ENCODE results near the gene CYS1. TPM values are rescaled to one million over a fixed set of nuclear protein-coding genes. Genes with fewer than 3 reads are reported as not detected.
"Not testable (repeated sequence)": the region's sequence is repeated elsewhere in the genome, so short reads cannot be mapped to it uniquely, and the experiment has no call there.

Gene CYS1
- total RNA-seq, 1 donor from 2014 or later, result 3.2 TPM

- ATAC-seq (no peak), DNase-seq (ENCODE audit: missing footprints) (peak; percentile 81)
- intact Hi-C loops (cut with DNase I), result loop anchor here (5.0 to 10.0 kb wide), 3 partner anchors 48 to 485 kb away; partner anchors contain the start of gene ADAM17
These were observed 40.4 kb downstream of the CYS1 start for GRCh38 chr2:10039658-10040410.

GRCh38 chr2:10038716-10039115 is 41.5 kb downstream of the CYS1 start:
- DNase-seq (ENCODE audit: missing footprints) (peak; percentile 18), ATAC-seq (no peak)
- intact Hi-C loops (cut with DNase I), result loop anchor here (5.0 kb wide), 1 partner anchor 46 kb away; no protein-coding TSS in a partner anchor

- intact Hi-C loops (cut with DNase I), result loop anchor here (5.0 kb wide), 1 partner anchor 46 kb away; no protein-coding TSS in a partner anchor
- ATAC-seq (no peak), DNase-seq (ENCODE audit: missing footprints) (peak; percentile 54)
These were observed 42.1 kb downstream of the CYS1 start for GRCh38 chr2:10038123-10038522.

GRCh38 chr2:10036095-10036884 is 43.9 kb downstream of the CYS1 start:
- DNase-seq (ENCODE audit: missing footprints) (peak; percentile 81), ATAC-seq (peak; percentile 73)
- intact Hi-C loops (cut with DNase I), result loop anchor here (5.0 kb wide), 1 partner anchor 44 kb away; no protein-coding TSS in a partner anchor

DNA sequence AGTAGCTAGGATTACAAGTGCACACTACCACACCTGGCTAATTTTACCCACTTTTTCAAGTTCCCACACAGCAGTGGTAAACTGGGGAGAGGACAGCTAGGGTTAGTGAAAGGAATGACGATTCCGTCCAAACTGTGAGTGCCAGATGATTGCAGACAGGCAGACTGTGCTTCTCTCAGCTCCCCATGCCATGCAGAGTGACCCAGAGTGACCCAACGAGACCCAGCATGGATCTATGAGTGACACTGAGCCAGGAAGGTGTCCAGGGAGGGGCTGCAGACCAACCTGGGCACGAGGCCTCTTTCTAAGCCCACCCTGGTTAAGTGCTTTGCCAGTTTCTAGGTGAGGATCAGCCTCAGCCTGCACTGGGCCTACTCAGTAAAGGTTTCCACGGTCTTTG is 44.6 kb downstream of the CYS1 start:
- DNase-seq (ENCODE audit: missing footprints), result peak; percentile 35
- peak; percentile 78 for ATAC-seq
- intact Hi-C loops (cut with DNase I), result loop anchor here (5.0 kb wide), 1 partner anchor 43 kb away; no protein-coding TSS in a partner anchor

GRCh38 chr2:10035053-10035422 is 45.2 kb downstream of the CYS1 start:
- intact Hi-C loops (cut with DNase I), result loop anchor here (5.0 kb wide), 1 partner anchor 43 kb away; no protein-coding TSS in a partner anchor
- ATAC-seq (no peak), DNase-seq (ENCODE audit: missing footprints) (peak; percentile 57)

GRCh38 chr2:10034333-10035052 is 45.7 kb downstream of the CYS1 start:
- DNase-seq (ENCODE audit: missing footprints) (no peak), ATAC-seq (no peak)
- intact Hi-C loops (cut with DNase I), result loop anchor here (5.0 kb wide), 1 partner anchor 42 kb away; no protein-coding TSS in a partner anchor

DNA sequence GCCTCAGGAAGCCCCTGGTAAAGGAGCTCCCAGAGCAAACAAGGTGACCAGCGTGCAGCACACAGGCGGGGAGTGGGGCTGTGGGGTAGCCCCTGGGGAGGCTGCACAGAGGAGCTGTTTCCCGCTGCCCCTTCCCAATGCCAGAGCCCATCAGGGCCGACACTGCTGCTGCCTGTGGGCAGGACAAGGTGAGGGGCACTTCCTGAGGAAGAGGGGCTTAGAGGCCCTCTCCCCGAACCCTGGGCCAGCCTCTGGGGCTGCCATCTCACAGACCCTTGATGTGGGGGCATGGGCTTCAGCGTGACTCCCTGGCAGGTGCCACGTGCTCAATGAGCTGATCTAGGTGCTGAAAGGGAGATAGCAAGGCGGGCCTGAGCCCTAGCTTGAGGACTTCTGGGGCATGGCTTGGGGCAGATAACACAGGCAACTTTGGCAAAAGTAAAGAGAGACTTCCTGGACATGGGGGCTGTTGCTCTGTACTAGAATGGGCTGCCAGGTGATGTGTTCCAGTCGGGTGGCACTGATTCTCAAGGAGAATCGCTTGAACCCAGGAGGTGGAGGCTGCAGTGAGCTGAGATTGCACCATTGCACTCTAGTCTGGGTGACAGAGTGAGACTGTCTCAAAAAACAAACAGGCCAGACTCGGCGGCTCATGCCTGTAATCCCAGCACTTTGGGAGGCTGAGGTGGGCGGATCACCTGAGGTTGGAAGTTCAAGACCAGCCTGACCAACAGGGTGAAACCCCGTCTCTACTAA is 46.8 kb downstream of the CYS1 start:
- intact Hi-C loops (cut with DNase I), result no loop called here
- DNase-seq (ENCODE audit: missing footprints) (peak; percentile 64), ATAC-seq (peak; percentile 1)

DNA sequence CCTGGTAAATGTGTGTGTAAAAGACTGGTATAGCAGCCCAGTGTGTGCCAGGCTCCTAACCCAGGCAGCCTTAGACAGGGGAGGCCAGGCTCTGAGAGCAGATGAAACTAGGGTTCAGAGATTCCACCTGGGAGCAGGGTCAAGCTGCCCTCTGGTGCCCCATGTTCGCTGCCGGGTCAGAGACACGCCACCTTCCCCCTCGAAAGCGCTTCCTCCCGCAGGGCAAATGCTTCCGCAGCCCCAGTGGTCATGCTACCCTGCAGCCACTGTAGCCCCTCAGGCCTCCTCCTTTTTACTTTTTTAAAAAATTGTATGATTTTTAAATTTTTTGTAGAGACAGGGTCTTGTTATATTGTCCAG is 47.5 kb downstream of the CYS1 start:
- intact Hi-C loops (cut with DNase I), result no loop called here
- DNase-seq (ENCODE audit: missing footprints) (no peak), ATAC-seq (no peak)

- intact Hi-C loops (cut with DNase I), result no loop called here
- ATAC-seq, result no peak
- peak; percentile 50 for DNase-seq (ENCODE audit: missing footprints)
These were observed 48.1 kb downstream of the CYS1 start for GRCh38 chr2:10031886-10032745.

DNA sequence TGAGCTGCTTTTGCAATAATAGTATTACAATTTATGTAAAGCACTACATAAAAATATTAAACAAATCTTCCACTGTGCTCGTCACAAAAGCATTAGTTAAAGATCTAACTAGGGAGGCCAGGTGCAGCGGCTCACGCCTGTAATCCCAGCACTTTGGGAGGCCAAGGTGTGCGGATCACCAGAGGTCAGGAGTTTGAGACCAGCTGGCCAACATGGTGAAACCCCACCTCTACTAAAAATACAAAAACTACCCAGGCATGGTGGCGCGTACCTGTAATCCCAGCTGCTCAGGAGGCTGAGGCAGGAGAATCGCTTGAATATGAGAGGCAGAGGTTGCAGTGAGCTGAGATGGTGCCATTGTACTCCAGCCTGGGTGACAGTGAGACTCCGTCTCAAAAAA is 49.4 kb downstream of the CYS1 start:
- DNase-seq (ENCODE audit: missing footprints), result peak; percentile 4
- intact Hi-C loops (cut with DNase I); ATAC-seq: not testable (repeated sequence)

DNA sequence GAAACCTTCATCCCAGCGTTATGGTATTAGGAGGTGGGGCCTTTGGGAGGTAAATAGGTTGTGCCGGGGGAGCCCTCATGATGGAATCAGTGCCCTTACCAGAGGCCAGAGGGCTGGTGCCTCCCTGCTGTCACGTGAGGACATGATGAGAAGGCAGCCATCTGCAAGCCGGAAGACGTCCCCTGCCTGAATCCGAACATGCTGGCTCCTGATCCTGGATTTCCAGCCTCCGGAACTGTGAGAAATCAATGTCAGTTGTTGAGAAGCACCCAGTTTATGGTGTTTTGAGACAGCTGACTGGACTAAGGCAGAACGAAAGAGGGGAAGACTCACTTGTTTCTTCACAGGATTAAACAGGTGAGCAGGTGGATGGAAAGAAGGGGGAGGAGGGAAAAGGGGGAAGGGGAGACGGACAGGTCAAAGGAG is 49.9 kb downstream of the CYS1 start:
- ATAC-seq, result no peak
- intact Hi-C loops (cut with DNase I), result no loop called here
- peak; percentile 42 for DNase-seq (ENCODE audit: missing footprints)

GRCh38 chr2:10029875-10030223 is 50.4 kb downstream of the CYS1 start:
- ATAC-seq (no peak), DNase-seq (ENCODE audit: missing footprints) (no peak)
- intact Hi-C loops (cut with DNase I), result no loop called here

GRCh38 chr2:10028988-10029874 is 51.0 kb downstream of the CYS1 start:
- ATAC-seq, result peak; percentile 66
- DNase-seq (ENCODE audit: missing footprints), result peak; percentile 88
- intact Hi-C loops (cut with DNase I), result no loop called here

DNA sequence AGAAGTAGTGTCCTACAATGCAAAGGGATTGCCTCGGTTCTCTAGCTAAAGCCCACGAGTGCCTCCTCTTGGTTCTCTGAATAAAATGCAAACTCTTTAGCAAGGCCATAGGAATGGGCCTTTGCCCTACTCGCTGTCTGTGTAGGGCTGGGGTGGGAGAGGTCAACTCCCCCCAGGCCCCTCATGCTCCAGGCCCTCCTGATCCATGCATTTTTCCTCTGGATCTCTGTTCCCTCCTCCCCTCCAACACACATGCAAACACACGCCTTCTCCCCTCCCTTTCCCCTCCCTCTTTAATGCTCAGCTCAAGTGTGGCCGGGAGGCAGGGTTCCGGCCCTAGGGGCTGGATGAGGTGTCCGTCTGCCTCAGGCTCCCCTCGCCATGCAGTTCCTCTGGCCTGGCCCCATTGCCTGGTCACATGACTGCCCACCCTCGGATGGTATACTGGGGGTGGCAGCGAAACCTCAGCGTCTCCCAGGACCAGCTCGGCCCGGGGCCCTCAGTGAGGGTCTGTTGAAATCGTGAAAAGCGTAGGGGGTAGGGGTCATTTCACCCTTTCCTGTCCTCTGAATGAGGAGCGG is 51.7 kb downstream of the CYS1 start:
- ATAC-seq, result no peak
- DNase-seq (ENCODE audit: missing footprints), result peak; percentile 69
- intact Hi-C loops (cut with DNase I), result no loop called here

GRCh38 chr2:10027660-10028330 is 52.4 kb downstream of the CYS1 start:
- intact Hi-C loops (cut with DNase I), result no loop called here
- peak; percentile 33 for ATAC-seq

More at GRCh38 chr2:10027660-10028330, 52.4 kb downstream of the CYS1 start:
- DNase-seq (ENCODE audit: missing footprints), result peak; percentile 70
